Skeletal muscle satellite cell (primary cell): Measurements from ENCODE around the gene ZNF74.
A peak's percentile ranks its signal among the peaks of the same experiment; 100 is the strongest.

Source experiments
- H3K27me3 ChIP-seq: 2 replicates; pipeline ENCODE4 v1.7.0; 2013; ENCODE audit warnings: low read length; ENCODE audit not compliant: control insufficient read depth, insufficient read depth
- H3K36me3 ChIP-seq: 2 replicates; pipeline ENCODE4 v1.7.0; 2013; ENCODE audit warnings: mild to moderate bottlenecking, control low read depth, low read length; ENCODE audit not compliant: insufficient read depth
- H3K4me1 ChIP-seq: 2 replicates; pipeline ENCODE4 v1.7.0; 2013; ENCODE audit warnings: low read length; ENCODE audit not compliant: control insufficient read depth, insufficient read depth
- H3K4me2 ChIP-seq: 2 replicates; pipeline ENCODE4 v1.7.0; 2013; ENCODE audit warnings: mild to moderate bottlenecking, low read length
- H3K4me3 ChIP-seq: 2 replicates; pipeline ENCODE4 v1.7.0; 2013; ENCODE audit warnings: low read length
- H3K9ac ChIP-seq: 2 replicates; pipeline ENCODE4 v1.7.0; 2013; ENCODE audit warnings: mild to moderate bottlenecking, low read depth, low read length, moderate library complexity
- H3K9me3 ChIP-seq: replicated peaks from 2 replicates; pipeline ENCODE4 v1.7.0; 2013; ENCODE audit warnings: mild to moderate bottlenecking, control low read depth, low read length

Gene ZNF74

DNA sequence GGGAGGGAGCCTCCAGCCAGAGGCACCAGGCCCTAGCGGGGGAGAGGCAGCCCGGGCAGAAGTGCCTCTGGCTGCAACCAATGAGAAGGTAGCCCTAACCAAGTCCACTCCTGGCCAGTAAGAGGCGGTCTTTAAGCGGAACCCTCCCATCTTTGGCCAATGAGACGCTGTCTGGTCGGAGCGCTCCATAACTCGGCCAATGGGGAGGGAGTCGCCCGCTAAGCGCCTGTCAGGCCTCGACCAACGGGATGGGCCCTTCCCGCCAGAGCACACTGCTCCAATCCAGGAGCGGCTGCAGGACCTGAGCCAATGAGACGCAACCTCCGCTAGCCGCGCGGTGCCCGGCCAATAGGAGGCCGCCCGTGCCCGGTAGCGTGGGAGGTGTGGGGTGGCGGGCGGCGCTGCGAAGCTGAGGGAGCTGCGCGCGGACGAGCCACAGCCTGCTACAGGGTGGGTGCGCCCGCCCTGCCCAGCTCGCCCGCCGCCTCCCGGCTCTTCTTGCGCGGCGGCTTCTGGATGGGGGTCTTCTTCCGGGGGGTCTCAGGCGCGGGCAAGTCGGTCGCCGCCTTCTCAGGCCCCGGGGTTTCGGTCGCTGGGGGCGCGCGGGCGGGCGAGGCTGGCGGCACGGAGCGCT lies 31.1 kb downstream of the ZNF74 start:
- H3K4me1 ChIP-seq, result no peaks in the 10 kb centered on the region
- H3K4me3 ChIP-seq, result no peak overlapping the region
- no peak overlapping the region for H3K4me2 ChIP-seq
- peaks cover 32% of the 10 kb centered on the region for H3K36me3 ChIP-seq
- H3K9me3 ChIP-seq, result no peaks in the 10 kb centered on the region
- H3K9ac ChIP-seq, result no peak overlapping the region
- no peaks in the 10 kb centered on the region for H3K27me3 ChIP-seq

GRCh38 chr22:20425566-20426258 lies 31.8 kb downstream of the ZNF74 start:
- H3K4me3 ChIP-seq, result no peak overlapping the region
- H3K9me3 ChIP-seq, result no peaks in the 10 kb centered on the region
- peaks cover 39% of the 10 kb centered on the region for H3K36me3 ChIP-seq
- H3K27me3 ChIP-seq, result no peaks in the 10 kb centered on the region
- H3K9ac ChIP-seq, result no peak overlapping the region
- no peak overlapping the region for H3K4me2 ChIP-seq
- H3K4me1 ChIP-seq, result no peaks in the 10 kb centered on the region

DNA sequence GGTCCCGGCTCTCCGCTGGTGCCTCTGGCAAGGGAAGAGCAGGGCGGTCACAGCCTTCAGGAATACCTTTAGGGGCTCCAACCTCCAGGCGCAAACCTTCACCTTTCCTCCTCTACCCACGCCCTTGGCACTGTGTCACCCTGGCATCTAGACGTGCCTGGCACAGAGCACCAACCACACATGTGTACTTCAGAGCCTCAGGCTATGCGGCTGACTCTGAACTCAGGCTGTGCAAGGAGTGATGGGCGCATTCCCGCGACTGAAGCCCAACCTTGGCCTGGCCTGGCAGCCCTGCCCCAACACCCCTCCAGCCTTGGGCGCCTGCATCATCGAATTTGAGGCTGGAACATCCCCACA lies 32.3 kb downstream of the ZNF74 start:
- Histone ChIP-seq H3K4me3 (no peak overlapping the region), H3K27me3 (no peaks in the 10 kb centered on the region), H3K9ac (no peak overlapping the region), H3K9me3 (no peaks in the 10 kb centered on the region), H3K4me1 (peaks cover 4% of the 10 kb centered on the region), H3K36me3 (peaks cover 39% of the 10 kb centered on the region), H3K4me2 (no peak overlapping the region)

- Histone ChIP-seq H3K36me3 (peaks cover 39% of the 10 kb centered on the region), H3K4me2 (no peak overlapping the region), H3K4me3 (no peak overlapping the region), H3K27me3 (no peaks in the 10 kb centered on the region), H3K9me3 (no peaks in the 10 kb centered on the region), H3K4me1 (peaks cover 6% of the 10 kb centered on the region), H3K9ac (no peak overlapping the region)
Observed at GRCh38 chr22:20427104-20427944, 33.4 kb downstream of the ZNF74 start.

GRCh38 chr22:20427945-20428417 lies 34.0 kb downstream of the ZNF74 start:
- no peaks in the 10 kb centered on the region for H3K9me3 ChIP-seq
- H3K4me1 ChIP-seq, result peaks cover 6% of the 10 kb centered on the region

GRCh38 chr22:20428496-20429253 lies 34.7 kb downstream of the ZNF74 start:
- Histone ChIP-seq H3K4me2 (no peak overlapping the region), H3K4me1 (peaks cover 6% of the 10 kb centered on the region), H3K9ac (no peak overlapping the region), H3K36me3 (peaks cover 37% of the 10 kb centered on the region), H3K4me3 (no peak overlapping the region), H3K9me3 (no peaks in the 10 kb centered on the region), H3K27me3 (no peaks in the 10 kb centered on the region)

More at GRCh38 chr22:20427945-20428417, 34.0 kb downstream of the ZNF74 start:
- no peak overlapping the region for H3K4me2 ChIP-seq
- H3K4me3 ChIP-seq, result no peak overlapping the region
- H3K36me3 ChIP-seq, result peaks cover 39% of the 10 kb centered on the region
- no peak overlapping the region for H3K9ac ChIP-seq
- H3K27me3 ChIP-seq, result no peaks in the 10 kb centered on the region

DNA sequence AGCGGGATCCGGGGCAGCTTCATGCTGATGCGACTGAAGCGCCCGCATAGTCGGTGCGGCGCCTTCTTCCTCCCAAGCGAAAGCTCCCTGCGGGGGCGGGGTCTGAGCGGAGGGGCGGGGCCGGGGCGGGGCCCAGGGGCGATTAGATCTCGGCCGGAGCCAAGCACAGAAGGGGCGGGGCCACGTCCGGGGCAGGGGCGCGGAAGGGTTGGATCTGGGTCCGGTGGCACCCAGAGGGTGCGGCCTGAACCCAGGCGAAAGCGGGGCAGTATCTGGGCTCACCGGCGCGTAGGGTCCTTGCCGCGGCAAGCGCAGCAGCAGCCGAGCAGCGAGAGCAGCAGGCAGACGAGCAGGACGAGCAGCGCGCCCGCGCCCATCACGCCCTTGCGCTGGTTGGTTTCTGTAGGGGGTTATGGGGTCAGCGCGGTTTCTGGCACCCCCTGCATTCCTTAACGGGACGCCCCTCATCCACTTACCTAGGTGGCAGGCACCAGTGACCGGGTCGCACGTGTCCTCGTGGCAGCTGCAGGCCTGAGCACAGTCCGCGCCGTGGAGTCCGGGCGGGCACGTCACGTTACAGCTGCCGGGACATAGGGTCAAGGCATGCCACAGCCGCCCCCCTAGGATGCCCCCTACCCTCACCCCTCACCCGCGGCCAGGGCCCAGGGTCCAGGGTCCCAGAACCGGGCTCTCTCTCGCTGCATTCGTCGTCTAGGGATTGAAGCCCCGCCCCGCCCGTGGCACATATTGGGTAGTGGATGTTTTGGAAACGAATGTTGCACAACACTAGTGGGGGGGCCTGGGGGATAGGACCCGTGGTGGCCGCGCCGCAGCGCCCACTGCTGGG lies 35.5 kb downstream of the ZNF74 start:
- no peak overlapping the region for H3K9ac ChIP-seq
- H3K9me3 ChIP-seq, result no peaks in the 10 kb centered on the region
- no peak overlapping the region for H3K4me3 ChIP-seq
- no peaks in the 10 kb centered on the region for H3K27me3 ChIP-seq
- H3K4me1 ChIP-seq, result peaks cover 6% of the 10 kb centered on the region
- no peak overlapping the region for H3K4me2 ChIP-seq
- H3K36me3 ChIP-seq, result peaks cover 35% of the 10 kb centered on the region

GRCh38 chr22:20430101-20430719 lies 36.3 kb downstream of the ZNF74 start:
- H3K4me3 ChIP-seq, result no peak overlapping the region
- peaks cover 29% of the 10 kb centered on the region for H3K36me3 ChIP-seq
- no peaks in the 10 kb centered on the region for H3K27me3 ChIP-seq
- H3K9me3 ChIP-seq, result no peaks in the 10 kb centered on the region
- peak overlapping the region; percentile 95 for H3K4me2 ChIP-seq
- H3K9ac ChIP-seq, result no peak overlapping the region
- peaks cover 6% of the 10 kb centered on the region for H3K4me1 ChIP-seq

DNA sequence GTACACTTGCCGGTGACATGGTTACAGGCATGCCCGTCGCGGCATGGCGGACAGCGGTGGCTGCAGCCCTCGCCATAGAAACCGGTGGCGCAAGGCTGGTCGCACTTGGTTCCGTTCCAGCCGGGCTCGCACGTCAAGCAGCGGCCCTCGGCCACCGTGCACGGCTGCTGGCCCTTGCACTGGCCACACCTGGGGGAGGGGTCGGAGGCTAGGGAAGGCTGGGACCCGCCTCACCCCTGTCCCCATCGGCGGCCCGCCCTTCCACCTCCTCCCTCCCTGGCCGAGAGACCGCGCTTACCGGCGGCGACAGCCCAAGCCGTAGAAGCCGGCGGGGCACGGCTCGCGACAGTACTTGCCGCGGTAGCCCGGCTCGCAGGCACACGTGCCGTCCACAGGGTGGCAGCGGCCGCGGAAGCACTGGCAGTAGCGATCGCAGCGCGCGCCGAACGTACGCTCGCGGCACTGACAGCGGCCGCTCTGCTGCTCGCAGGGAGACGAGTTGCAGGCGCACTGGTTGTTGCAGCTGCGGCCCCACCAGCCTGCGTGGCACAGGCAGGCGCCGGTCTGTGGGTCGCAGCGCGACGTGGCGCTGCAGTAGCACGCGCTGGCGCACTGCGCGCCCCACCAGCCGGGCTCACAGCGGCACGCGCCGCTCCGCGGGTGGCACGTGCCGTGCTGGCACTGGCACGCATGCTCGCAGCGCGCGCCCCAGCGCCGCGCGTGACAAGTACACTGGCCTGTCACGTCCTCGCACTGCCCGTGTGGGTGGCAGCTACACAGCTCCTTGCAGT lies 37.0 kb downstream of the ZNF74 start:
- Histone ChIP-seq H3K27me3 (no peaks in the 10 kb centered on the region), H3K4me1 (peaks cover 13% of the 10 kb centered on the region), H3K4me2 (peak overlapping the region; percentile 95), H3K9ac (no peak overlapping the region), H3K4me3 (peak overlapping the region; percentile 67), H3K9me3 (no peaks in the 10 kb centered on the region), H3K36me3 (peaks cover 29% of the 10 kb centered on the region)
